T-helper 22 cell (primary cell): ENCODE results near the gene CNNM3.

Experiments used
- DNase-seq: peaks from one replicate; pipeline ENCODE4 v3.0.0-alpha.2; 2020; ENCODE audit warnings: low read depth

Gene CNNM3

GRCh38 chr2:96879545-96880040, 63.5 kb downstream of the CNNM3 start:
- no peak for DNase-seq

- DNase-seq, result no peak
These were observed 64.8 kb downstream of the CNNM3 start for GRCh38 chr2:96880891-96881273.

- DNase-seq, result no peak
These were observed 65.5 kb downstream of the CNNM3 start for GRCh38 chr2:96881349-96882195.

GRCh38 chr2:96882230-96882629, 66.2 kb downstream of the CNNM3 start:
- DNase-seq, result no peak

- no peak for DNase-seq
These were observed 66.8 kb downstream of the CNNM3 start for GRCh38 chr2:96882906-96883305.

- no peak for DNase-seq
These were observed 67.2 kb downstream of the CNNM3 start for GRCh38 chr2:96883306-96883705.
